GM12878 (cell line): Measurements from ENCODE around the gene OPRPN. TPM values are rescaled to one million over a fixed set of nuclear protein-coding genes. Genes with fewer than 3 reads are reported as not detected.

Experiments
- BCL3 ChIP-seq: IDR thresholded peaks from 2 replicates; pipeline ENCODE4 v1.6.1; 2011; ENCODE audit warnings: borderline replicate concordance, low read depth, mild to moderate bottlenecking, moderate library complexity, low read length; ENCODE audit not compliant: insufficient read depth, poor library complexity, severe bottlenecking
- IRF5 ChIP-seq: fragments of 450-650 bp; IDR thresholded peaks from 2 replicates; pipeline ENCODE4 v1.6.1; 2017; ENCODE audit warnings: borderline replicate concordance
- NFYB ChIP-seq: IDR thresholded peaks from 2 replicates; pipeline ENCODE4 v1.6.1; 2011; ENCODE audit warnings: low read depth, mild to moderate bottlenecking, low read length, improper control_type of control experiment, moderate library complexity; ENCODE audit not compliant: insufficient read depth
- RAD51 ChIP-seq: fragments of 450-650 bp; IDR thresholded peaks from 2 replicates; pipeline ENCODE4 v1.6.1; 2016; ENCODE audit warnings: moderate library complexity, mild to moderate bottlenecking, inconsistent platforms
- RELB ChIP-seq: fragments of 450-650 bp; IDR thresholded peaks from 2 replicates; pipeline ENCODE4 v1.6.1; 2017; ENCODE audit warnings: low read depth, mild to moderate bottlenecking, moderate library complexity
- polyA plus RNA-seq, 11 experiments: library from polyadenylated mRNA; depleted of rRNA in 4 of 11; unstranded in 6 of 11; stranded (reverse) in 5 of 11; fragments of >200 nt; fragmentation: Nextera tagmentation in 4 of 11; fragmentation: Illumina TruSeq in 1 of 11; extraction: Ambion mirVana in 4 of 11; extraction: Trizol in 1 of 11; gene quantifications; 1 replicate in 1 of 11; 2 replicates in 10 of 11; pipeline versions ENCODE4 v1.2.1 to v1.2.3, GENCODE V29; 2011 to 2016; ENCODE audit warnings: inconsistent platforms in 2 of 11, missing spikeins in 2 of 11, low read depth in 1 of 11
- total RNA-seq, 4 experiments: library from RNA; depleted of rRNA in 3 of 4; stranded (reverse); fragments of >200 nt in 3 of 4; fragmentation: Illumina TruSeq in 1 of 4; extraction: Trizol in 1 of 4; gene quantifications; 2 replicates each; pipeline versions ENCODE4 v1.2.1 to v1.2.3, GENCODE V29; 2013 to 2021

The OPRPN gene
- total and polyA plus RNA-seq, 10 of the 15 experiments (the other 5 are each of a cell fraction or from before 2014, with no cell fraction given), result 0.16 to 0.33 TPM; not detected in 8

- TF ChIP-seq BCL3 (no peak), RELB (no peak), NFYB (no peak), IRF5 (no peak), RAD51 (no peak)
Measured at GRCh38 chr4:70382691-70383181, 15.0 kb upstream of the OPRPN start, which contains the start of gene SMR3B (continued).
